Renal pelvis (tissue), 4 donors: ENCODE data around the gene SUCLG2. TPM values are rescaled to one million over a fixed set of nuclear protein-coding genes. Genes with fewer than 3 reads are reported as not detected.

ENCODE experiments used
- DNase-seq: peaks from one replicate; pipeline ENCODE4 v3.0.0-alpha.2; 2013
- polyA plus RNA-seq, 3 donors: library from polyadenylated mRNA; unstranded; fragments of 120-200 nt; gene quantifications; one replicate each; pipeline ENCODE4 v1.2.1, GENCODE V29; 2013; ENCODE audit not compliant: insufficient read length in 3 of 3

The SUCLG2 gene
- polyA plus RNA-seq, 3 donors = 68.4 to 75.7 (median 70.8) TPM

DNA sequence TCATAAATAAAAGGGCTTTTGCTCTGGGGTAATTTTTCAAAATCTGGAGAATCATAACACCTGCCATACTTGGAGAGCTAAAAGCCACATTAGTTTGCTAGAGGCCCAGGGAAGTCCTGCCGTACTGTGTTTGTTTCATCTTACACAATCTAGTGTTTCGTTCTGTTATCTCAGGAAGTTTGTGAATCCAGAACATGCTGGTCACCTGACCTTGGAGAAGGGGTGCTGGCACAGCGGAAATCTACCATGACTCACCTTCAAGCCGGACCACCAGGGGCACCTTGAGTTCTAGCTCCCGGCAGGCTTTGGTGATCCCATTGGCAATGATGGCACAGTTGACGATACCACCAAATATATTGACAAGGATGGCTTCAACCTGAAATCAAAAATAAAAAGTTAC lies 253.9 kb downstream of the SUCLG2 start:
- no peak for DNase-seq

DNA sequence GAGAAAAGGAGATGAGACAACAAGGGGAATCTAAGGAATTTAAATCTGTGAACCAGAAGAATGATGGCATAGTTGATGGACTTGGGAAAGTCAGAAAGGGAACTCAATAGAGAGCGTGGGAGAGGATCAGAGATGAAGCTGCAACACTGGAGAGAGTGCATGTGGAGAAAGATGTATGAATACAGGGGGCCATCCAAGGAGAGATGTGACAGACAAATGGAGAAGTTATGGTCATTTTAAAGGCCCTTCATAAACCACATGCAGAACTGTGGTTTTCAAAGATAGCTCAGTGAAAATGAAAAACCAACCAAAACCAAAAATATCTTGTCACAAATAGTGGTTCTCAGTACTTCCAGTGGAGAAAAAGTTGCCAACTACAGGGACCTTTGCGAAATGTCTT lies 265.2 kb downstream of the SUCLG2 start:
- no peak for DNase-seq

DNA sequence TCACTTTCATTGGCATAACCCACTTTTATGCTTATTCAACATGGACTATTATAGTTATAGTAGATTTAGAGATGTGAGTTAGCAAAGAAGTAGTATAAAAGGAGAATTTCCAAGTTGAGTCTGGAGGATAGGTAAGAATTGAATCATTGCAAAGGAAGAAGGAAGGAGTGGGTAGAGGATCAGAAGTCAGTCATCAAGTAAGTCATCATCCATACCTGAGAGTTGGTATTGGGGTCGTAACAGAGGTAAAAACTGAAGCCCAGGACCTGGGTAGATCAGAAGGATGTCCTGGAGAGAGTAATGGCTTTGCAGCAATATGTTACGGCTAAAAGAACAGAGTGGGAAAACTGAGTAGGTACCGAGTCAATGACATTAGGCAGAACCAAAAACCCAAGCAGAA lies 265.7 kb downstream of the SUCLG2 start:
- DNase-seq = no peak

DNA sequence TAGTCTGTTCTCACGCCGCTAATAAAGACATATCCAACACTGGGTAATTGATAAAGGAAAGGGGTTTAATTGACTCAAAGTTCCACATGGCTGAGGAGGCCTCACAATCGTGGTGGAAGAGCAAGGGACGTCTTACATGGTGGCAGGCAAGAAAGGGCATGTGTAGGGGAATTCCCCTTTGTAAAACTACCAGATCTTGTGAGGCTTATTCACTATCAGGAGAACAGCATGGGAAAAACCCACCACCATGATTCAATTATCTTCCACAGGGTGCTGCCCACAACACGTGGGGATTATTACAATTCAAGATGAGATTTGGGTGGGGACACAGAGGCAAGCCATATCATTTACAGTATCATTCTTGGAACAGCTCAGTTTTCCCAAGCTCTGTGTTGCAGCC lies 268.0 kb downstream of the SUCLG2 start:
- DNase-seq = no peak

DNA sequence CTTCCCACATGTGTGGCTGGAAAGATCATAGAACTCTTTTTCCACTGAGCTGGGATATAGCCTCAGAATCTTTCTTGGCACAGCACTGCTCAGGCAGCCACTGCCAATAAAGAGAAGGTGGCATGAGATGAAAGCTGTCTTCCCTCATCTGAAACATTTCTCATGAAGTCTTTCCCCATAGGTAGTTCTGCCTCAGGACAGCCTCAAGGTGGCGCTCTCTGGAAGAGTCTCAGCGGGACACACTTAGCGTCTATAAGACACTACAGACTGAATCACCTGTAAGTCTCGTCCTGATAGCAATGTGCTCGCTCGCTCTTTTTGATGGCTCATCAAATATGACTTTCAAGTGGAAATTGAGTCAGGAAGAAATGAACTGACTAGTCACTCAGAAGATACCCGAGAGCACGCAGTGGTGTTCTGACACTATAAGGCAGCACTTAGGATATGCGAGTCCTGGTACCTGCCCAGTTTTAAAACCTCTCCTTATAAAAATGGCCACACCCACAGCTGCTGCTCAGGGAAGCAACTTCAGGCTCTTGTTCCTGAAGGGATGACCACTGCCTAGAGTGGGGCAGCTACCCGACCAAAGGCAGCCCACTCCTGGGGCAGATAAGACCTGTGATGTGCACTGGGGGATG lies 269.5 kb downstream of the SUCLG2 start:
- DNase-seq = no peak

DNA sequence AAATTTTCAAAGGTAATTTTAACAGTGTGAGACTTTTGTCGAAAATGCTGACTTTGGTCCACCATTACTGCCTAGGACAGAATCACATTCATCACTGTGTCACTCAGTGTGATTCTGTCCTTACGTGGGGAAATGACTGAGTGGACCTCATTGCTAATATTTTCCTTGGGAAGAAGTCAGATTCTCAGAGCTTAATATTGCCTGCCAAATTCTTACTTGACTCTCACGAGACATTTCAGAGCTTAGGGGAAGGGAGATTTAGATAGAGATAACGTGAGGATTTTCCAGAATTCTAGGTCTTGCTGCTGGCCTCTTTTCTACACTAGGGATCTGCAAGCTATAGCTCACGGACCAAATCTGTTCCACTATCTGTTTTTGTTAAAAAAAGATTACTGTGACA lies 270.4 kb downstream of the SUCLG2 start:
- no peak for DNase-seq

DNA sequence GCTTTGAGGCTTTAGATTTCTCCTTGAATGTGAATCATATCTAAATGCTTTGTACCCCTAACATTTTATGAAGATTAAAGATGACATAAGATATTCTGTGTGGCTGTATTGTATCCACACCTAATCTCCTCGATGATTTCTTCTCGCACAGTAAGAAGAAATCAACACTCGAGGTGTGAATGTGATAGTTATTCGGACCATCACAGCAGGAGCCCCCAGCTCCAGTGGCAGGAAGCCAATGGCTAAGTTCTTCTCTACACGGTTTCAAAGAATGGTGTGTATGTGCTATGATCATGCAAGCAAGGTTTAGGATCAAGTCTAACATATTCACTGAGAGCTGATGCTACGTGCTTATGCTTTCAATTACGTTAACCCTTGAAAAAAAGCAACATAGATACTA lies 271.0 kb downstream of the SUCLG2 start:
- no peak for DNase-seq

DNA sequence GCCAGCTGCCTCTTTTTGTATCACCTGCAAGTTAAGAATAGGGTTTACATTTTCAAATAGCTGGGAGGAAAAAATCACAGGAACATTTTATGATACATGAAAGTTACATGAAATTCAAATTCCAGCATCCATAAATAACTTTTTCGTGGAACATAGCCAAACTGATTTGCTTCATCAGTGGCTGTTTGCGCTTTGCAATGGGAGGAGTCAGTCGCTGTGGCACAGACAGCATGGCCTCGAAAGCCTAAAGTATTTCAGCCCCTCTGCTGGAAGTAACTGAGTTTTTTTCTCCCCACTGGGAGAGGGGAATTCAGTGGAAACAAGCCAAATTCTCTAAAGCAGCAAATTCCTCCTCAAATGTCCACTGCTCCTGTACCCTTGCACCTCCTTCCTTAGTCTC lies 271.9 kb downstream of the SUCLG2 start:
- DNase-seq = no peak

DNA sequence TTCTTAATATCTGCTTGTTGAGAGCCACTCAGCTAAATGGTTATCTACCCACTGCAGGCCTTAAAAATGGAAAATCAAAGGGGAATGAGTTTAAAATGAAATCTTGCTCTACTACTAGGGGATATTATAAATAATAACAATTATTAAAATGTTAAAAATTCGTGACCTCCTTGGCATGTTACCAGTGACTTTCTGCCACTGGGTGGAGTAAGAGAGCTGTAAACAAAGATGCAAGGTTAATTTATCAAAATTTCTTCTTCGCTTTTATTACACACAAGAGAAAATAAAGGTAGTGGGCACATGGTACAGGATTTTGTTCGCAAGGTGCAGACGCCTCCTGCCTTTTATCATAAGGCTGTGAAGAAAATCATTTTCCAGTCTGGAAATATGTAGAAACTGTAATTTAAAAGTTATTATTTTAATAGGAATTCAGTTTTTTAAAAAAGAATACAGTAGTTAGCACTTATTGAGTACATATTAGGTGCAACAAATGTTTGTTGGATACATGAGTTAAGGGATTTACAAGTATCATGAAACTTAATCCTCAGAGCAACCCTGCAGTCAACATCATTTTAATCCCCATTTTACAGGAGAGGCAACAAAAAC lies 272.6 kb downstream of the SUCLG2 start:
- no peak for DNase-seq

DNA sequence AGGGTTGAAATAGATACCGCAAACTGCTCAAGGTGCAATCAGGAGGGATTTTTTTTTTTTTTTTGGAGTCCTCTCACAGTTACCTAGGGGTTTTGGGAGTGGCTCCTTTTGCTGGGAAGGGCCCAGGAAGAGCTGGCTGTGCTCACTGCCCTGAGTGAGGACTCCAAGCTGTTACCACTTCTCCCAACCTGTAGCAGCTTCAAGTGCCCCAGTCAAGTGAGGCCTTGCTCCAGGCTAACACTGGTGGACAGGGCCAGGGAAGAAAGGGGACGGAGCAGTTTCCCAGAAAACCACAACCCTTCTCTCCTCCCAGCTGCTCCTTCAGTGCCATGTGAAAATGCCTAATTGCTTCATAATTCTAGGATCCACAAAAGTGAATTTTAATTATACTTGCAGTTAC lies 274.3 kb downstream of the SUCLG2 start:
- no peak for DNase-seq

DNA sequence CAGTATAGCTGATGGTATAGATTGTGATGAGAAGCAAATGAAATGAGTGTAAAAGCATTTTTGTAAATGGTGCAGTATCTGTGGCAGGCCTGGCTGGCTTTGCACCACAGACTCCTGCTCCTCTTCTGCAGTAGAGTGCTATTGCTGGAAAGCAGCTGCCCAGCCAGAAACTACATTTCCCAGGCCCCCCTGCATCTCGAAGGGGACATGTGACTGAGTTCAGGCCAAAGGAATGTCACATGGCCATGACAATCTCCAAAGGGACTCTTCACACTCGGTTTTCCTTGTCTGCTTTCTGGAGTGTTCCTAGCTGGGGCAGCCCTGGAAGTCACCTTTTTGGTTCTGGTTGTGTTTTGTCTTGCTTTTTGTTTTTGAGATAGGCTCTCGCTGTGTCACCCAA lies 277.1 kb downstream of the SUCLG2 start:
- no peak for DNase-seq

DNA sequence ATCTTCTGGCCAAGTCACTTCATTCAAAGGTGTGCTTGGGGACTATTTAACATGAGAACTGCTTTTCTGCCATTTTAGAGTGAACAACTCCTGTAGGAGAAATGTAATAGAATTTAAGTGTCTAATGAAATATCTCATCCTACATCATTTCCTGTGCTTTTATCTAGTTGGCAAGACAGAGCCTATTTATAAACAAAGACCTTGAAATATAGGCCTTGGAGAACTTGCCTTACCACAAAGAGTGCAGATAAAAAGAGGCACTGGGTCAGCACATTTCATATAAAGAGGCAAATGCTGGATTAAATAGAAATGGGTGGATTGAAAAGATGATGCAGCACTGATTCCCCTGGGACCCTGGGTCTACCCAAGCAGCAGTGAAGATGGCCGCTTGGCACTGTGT lies 278.0 kb downstream of the SUCLG2 start:
- DNase-seq = no peak

DNA sequence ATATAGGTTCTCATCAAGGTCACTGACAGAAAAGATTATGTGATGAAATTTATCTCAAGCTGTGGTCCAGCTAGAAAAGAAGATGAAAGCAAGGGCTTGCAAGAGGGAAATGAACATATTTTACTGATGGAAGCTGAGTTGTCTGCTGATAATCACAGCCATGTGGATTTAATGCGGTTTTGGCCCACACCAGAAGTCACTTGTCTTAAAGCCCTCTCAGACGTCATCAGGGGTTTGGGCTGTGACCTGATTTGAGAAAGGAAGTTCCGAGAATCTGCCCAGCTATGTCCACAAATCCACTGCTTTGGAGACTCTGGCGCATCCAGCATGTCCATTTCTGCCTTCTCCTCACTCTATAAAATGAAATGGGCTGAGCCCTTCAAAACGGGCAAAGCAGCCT lies 278.4 kb downstream of the SUCLG2 start:
- no peak for DNase-seq

DNA sequence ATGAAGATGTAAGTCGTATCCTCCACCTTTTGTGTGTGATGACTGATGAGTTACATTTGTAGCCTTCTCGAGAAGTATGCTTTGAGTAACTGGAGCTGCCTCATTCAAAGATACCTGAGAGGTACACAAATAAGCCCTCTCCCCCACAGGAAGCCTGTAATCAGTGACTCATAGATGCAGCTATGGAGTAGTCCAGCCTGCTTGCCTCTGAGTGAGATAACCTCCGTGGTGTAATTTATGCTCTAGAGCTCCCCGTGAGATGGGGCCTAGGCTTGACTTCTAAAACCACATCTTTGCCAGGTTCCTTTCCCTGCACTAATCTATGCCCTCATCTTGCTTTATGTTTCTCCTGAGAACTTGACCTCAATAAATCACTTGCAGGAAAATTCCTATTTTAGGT lies 291.7 kb downstream of the SUCLG2 start:
- DNase-seq = no peak

DNA sequence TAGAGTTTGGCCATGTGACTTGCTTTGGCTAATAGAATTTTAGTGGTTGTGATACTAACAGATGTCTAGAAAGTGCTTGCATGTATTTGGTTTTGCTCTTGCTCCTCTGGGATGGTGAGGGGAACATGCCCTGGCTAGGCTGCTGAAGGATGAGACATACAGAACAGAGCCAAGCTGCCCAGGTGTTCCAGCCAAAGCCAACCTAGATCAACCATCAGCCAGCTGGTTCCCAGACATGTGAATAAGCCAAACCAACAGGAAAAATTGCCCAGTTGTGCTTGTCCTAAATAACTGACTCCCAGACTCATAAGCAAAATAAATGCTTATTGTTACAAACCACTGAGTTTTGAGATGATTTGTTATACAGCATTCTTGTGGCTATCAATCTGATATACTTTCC lies 292.6 kb downstream of the SUCLG2 start:
- no peak for DNase-seq

DNA sequence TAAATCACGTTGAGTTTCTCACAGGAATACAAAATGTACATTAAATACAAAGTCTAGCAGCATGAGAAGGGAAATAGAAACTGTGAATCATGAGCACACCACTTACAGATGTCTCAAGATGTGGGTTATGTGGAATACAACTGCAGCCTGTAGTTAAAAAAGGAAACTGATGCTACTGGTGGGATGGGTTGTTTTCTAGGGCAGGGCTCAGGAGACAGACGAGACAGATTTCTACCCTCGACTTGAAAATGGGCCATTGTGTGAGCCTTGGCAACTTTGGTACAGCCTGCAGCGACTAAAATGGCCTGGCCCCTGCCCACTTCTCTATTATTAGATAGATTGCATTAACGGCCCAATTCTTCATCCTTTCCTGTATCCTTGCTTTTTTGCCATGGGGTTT lies 293.1 kb downstream of the SUCLG2 start:
- DNase-seq = no peak

DNA sequence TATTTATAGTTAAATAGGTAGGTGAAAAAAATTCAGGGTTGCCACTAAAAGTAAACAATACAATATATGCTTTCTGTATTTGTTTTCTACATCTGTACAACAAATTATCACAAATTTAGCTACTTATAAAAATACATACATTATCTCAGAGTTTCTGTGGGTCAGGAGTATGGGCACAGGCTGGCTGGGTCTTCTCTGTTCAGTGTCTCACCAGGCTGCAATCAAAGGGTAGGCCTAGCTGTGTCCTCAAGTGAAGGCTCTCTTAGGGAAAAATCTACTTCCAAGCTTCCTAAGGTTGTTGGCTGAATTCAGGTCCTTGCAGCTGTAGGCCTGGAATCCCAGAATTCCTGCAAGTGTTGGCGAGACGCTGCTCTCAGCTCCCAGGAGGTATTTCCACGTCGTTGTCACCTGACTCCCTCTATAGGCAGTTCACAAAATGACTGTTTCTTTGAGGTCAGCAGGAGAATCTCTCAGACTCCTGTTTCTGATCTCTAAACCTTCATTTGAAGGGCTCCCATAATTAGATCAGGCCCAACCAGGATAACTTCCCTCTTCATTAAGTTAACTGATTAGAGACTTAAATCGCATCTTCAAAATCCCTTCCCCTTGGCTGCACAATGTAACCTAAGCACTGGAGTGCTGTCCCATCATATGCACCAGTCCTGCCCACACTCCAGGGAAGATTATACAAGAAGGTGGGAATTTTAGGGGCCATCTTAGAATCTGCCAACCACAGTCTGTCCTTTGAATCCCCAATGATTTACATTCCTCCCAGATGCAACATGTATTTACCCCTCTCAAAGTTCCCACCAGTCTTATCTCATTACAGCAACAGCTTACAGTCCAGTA lies 296.6 kb downstream of the SUCLG2 start:
- DNase-seq = no peak

DNA sequence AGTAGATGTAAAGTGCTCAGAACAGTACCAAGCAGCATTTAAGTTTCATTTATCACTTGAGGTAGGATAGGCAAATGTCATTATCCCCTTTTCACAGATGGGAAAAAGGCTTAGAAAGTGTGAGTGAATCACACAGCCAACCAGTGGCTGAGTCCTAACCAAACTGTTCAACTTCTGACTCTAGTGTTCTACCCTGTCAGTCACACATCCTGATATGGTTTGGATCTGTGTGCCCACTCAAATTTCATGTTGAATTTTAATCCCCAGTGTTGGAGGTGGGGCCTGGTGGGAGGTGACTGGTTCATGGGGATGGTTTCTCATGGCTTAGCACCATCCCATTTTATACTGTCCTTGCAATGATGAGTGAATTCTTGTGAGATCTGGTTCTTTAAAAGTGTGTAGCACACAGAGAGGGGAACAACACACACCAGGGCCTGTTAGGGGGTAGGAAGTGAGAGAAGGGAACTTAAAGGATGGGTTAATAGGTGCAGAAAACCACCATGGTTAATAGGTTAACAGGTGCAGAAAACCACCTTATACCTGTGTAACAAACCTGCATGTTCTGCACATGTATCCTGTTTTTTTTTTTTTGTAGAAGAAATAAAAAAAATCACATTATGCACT lies 304.7 kb downstream of the SUCLG2 start:
- no peak for DNase-seq

DNA sequence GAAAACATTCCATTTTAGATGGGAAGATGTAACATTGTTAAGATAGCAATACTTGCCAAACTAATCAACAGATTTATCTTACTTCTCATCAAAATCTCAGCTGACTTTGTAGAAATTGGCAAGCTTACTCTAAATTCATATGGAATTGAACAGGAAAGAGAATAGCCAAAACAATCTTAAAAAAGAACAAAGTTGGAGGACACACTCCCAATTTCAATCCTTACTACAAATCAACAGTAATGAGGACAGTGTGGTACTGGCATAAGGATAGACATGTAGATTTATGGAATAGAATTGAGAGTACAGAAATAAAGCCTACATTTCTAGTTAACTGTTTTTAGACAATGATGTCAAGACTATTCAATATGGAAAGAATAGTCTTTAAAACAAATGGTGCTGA lies 308.3 kb downstream of the SUCLG2 start:
- no peak for DNase-seq

DNA sequence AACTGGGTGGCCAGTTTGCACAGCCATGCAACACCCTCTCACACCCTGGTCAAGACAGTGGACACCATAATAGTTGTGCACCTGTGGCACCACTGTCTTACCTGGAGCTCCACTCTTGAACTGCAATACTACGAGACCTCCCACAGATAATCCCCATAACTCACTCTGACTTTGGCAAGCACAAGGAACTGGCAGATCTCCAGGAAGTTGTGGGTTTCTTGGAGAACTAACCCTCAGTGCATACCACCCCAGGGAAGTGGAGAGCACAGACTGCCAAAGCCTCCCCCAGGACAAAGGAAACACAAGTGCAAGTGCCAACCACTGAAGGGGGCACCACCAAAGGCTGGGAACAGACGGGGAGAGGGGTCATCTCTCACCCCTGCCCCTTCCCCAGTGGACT lies 318.6 kb downstream of the SUCLG2 start:
- DNase-seq = no peak

DNA sequence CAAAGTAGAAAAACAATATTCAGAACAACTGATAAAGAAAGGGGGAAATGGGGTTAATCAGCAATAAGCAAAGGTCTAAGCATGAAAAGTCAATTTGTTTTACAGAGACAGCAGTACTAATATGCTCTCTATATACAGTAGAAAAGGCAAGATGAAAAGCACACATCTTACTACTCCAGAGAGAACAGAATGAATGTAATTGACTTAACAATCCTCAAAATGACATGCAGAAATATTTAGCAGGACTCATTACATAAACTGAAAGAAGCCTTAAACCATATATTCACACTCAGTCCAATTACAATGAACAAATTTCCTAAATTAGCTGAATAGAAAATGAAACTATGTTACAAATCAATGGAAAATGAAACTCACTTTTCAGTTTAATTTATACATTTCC lies 319.8 kb downstream of the SUCLG2 start:
- DNase-seq = no peak

DNA sequence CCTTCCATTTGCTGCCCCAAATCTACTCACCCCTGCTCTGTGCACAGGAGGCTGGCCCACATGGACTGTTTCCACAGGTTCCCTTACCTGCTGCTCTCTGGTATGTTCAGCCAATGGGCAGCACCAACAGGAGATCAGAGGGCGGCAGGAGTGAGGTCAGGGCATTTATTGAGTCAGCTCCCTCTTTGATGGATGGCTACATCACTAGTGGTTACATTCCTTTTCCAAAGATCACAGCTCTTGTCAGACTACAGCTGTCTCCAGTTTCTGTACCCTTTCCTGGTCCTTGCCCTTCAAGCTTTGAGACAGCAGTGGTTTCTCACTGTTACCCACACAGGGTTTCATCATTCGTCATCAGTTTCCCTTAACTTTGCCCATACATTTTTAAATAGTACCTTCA lies 325.1 kb downstream of the SUCLG2 start:
- no peak for DNase-seq

DNA sequence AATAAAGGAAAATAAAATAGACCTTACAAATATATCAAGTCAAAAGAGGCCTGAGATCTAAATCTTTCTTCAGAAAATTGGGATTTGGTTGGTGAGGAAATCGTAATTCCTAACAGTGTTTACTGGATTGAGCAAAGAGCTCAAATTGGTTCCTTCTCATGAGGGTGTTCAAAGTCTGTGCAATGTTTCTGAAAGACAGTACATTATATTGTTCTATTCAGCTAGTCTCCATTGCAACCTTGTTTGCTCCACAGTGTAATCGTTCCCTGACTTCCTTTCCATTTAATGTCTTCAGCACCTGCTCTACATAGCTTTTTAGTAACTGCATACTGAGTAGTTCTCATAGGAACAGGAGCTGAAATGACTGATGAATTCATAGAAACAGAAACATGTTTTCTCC lies 326.8 kb downstream of the SUCLG2 start:
- DNase-seq = no peak
